IPS DF 6.9 (cell line): ENCODE data around the gene NHEJ1.

ENCODE experiments used
- DNase-seq: peaks from one replicate; pipeline ENCODE4 v3.0.0-alpha.2; 2013; ENCODE audit warnings: low read depth, low spot score
- H3K27ac ChIP-seq: one replicate; pipeline ENCODE4 v1.5.1; 2013; ENCODE audit warnings: low read length, control low read depth
- H3K27me3 ChIP-seq: 2 replicates; pipeline ENCODE4 v1.6.1; 2013; ENCODE audit warnings: mild to moderate bottlenecking, low read length; ENCODE audit not compliant: control insufficient read depth, insufficient read depth
- H3K36me3 ChIP-seq: 2 replicates; pipeline ENCODE4 v1.6.1; 2013; ENCODE audit warnings: low read length; ENCODE audit not compliant: control insufficient read depth, insufficient read depth
- H3K4me1 ChIP-seq: 2 replicates; pipeline ENCODE4 v1.6.1; 2013; ENCODE audit warnings: low read length; ENCODE audit not compliant: control insufficient read depth, insufficient read depth
- H3K4me3 ChIP-seq: 2 replicates; pipeline ENCODE4 v1.5.1; 2013; ENCODE audit warnings: mild to moderate bottlenecking, low read length
- H3K9me3 ChIP-seq: 2 replicates; pipeline ENCODE4 v1.6.1; 2013; ENCODE audit warnings: low read length, inconsistent platforms; ENCODE audit not compliant: control insufficient read depth, insufficient read depth
- WGBS: extraction: QIAGEN DNeasy Blood & Tissue Kit; methylation state at CpG from one replicate; pipeline ENCODE4 v1.1.7; 2013; ENCODE audit warnings: mixed read lengths, missing lambda C conversion rate; ENCODE audit not compliant: insufficient read length, insufficient coverage; 5-methylcytosine and 5-hydroxymethylcytosine counted together

The NHEJ1 gene

DNA sequence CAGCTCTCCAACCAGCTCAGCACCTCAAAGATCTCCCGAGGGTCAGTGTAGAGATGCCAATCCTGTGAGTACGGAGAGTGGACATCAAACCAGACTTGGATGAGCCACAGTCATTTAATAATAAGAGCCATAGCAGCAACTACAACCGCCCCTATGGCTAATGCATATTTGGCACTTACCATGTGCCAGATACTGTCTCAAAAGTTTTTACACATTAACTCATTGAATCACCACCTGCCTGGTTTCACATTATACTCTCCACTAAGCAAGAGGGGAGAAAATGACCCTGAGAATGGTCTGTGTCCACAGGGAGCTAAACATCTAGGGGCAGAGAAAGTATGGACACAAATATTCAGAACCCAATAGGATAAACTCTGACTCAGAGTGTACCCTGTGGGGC is 13.5 kb upstream of the NHEJ1 start:
- no peak overlapping the region for H3K27ac ChIP-seq
- H3K27me3 ChIP-seq = no peaks in the 10 kb centered on the region
- H3K9me3 ChIP-seq = no peaks in the 10 kb centered on the region
- H3K36me3 ChIP-seq = no peaks in the 10 kb centered on the region
- WGBS = no CpG with 5 or more reads among the region's 3 CpGs
- no peak overlapping the region for H3K4me3 ChIP-seq
- no peak for DNase-seq
- peaks cover 2% of the 10 kb centered on the region; the same call in 1 of the 2 replicates for H3K4me1 ChIP-seq

DNA sequence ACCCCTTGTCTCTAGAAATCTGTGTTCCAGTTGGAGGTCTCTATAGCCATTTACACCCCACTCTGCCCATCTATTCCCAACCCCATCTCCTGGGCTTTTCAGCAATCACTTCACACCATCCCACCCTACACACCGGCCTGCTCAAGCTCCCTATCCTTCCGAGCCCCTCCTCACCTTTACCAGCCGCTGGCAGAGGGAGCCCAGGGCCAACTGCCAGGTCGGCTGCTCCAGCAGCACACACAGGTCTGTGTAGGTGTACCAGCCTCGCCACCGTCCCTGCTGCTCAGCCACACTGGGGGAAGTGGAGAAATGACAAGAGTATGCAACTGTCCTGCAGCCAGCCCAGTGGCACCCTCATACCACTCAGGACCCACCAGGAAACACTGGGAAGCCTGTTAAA is 12.6 kb upstream of the NHEJ1 start:
- WGBS = no CpG with 5 or more reads among the region's 6 CpGs
- peaks cover 1% of the 10 kb centered on the region; the same call in 1 of the 2 replicates for H3K4me1 ChIP-seq
- no peaks in the 10 kb centered on the region for H3K9me3 ChIP-seq
- DNase-seq = no peak
- H3K36me3 ChIP-seq = no peaks in the 10 kb centered on the region
- no peaks in the 10 kb centered on the region for H3K27me3 ChIP-seq
- no peak overlapping the region for H3K4me3 ChIP-seq
- no peak overlapping the region for H3K27ac ChIP-seq

DNA sequence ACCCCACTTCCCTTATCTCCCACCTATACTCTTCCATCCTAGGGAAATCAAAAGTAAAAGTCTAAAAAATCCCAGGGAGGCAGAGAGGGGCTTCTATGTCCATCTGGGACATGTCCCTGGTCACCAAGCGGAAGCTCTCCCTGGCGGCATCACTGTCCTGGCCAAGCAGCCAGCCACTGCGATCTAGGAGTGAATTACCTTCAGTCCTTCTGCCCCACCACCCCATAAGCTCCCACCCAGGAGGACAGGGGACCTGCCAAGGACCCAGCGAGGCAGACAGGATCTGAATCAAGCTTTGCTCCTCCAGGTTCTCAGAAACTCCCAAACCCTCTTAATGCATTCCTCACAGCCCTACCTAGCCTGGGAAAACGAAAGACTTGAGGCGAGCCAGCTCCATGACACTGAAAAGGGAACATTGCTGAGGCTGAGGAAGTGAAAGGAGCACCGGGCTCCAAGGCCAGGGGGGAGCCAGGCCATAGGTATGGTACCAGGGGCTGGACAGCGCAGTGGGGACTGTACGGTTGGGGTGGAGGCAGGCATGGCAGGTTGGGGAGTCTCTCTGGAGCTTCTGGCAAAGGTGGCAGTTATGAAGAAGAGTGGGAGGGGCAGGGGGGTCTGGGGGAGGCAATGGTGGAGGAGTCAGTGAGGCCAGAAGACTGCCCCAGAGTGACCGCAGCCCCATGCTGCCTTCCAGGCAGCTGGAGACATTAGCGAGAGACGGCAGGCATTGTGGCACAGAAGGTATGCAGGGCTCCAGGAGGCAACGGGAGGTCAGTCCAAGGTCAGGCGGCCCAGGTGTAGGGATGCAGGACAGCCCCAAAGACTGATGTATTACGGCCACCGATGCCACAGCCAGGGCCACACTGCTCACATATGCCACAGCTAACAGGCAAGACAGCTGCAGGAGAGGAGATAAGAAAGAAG is 11.9 kb upstream of the NHEJ1 start:
- H3K27ac ChIP-seq = no peak overlapping the region
- H3K4me1 ChIP-seq = peaks cover 1% of the 10 kb centered on the region; the same call in 1 of the 2 replicates
- no peaks in the 10 kb centered on the region for H3K36me3 ChIP-seq
- no peak for DNase-seq
- no peaks in the 10 kb centered on the region for H3K27me3 ChIP-seq
- no peak overlapping the region for H3K4me3 ChIP-seq
- no CpG with 5 or more reads among the region's 16 CpGs for WGBS
- H3K9me3 ChIP-seq = no peaks in the 10 kb centered on the region

DNA sequence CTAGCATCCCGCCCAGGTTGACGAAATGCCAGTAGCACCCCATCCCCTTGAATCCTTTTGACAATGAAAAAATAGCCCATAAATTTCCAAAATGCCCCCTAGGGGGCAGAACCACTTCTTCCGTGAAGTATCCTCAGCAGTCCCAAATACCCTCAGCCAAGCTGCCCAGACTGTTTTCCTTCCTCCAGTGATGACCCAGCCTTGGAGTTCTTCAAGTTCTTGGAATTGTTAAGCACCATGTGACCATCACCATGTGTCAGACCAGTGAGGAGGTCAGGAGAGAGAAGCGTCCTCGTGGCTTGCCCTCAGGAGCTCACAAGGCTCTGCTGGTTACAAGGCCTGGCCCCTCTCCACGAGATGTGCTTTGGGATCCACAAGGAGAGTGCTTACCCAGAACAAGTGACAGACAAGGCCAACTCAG is 10.6 kb upstream of the NHEJ1 start:
- Histone ChIP-seq H3K4me3 (no peak overlapping the region), H3K9me3 (no peaks in the 10 kb centered on the region), H3K27me3 (no peaks in the 10 kb centered on the region), H3K36me3 (no peaks in the 10 kb centered on the region), H3K27ac (no peak overlapping the region), H3K4me1 (peaks cover 1% of the 10 kb centered on the region; the same call in 1 of the 2 replicates)
- no peak for DNase-seq
- no CpG with 5 or more reads among the region's 6 CpGs for WGBS

DNA sequence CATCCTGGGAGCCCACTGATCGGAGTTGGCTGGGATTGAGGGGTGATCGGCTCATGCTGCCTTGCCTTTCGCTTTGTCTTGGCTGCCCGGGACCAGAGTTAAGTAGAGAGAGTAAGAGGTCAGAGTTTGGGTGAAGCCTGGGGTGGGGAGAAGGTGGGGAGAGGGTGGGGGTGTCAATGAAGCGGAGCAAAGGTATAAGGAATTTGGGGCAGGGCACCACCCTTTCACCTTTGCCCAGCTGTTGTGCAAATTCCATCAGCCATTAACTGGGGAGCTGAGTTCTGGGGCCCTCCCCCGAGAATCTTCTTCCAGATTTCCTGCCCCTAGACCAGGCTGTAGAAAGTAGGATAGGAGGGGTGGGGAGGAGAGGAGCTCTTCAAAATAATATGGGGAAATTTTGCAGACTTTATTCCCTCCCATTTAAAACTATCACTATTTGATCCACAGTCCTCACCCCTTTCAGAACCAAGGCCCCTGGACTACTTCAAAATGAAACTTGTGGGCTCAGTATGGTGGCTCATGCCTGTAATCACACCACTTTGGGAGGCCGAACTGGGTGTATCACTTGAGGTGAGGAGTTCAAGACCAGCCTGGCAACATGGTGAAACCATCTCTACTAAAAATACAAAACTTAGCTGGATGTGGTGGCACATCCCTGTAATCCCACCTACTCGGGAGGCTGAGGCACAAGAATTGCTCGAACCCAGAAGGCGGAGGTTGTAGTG is 9.5 kb upstream of the NHEJ1 start, which contains the start of gene SLC23A3:
TSS of gene SLC23A3 (minus strand) at position 100 of the 725 bp plus-strand sequence. CDS start at position 55, 45 bp downstream.
- H3K9me3 ChIP-seq = no peaks in the 10 kb centered on the region
- no peaks in the 10 kb centered on the region for H3K27me3 ChIP-seq
- H3K36me3 ChIP-seq = no peaks in the 10 kb centered on the region
- WGBS = no CpG with 5 or more reads among the region's 10 CpGs
- no peak for DNase-seq
- H3K4me3 ChIP-seq = no peak within 1 kb of the TSS
- no peaks in the 10 kb centered on the region for H3K4me1 ChIP-seq
- no peak within 1 kb of the TSS for H3K27ac ChIP-seq

DNA sequence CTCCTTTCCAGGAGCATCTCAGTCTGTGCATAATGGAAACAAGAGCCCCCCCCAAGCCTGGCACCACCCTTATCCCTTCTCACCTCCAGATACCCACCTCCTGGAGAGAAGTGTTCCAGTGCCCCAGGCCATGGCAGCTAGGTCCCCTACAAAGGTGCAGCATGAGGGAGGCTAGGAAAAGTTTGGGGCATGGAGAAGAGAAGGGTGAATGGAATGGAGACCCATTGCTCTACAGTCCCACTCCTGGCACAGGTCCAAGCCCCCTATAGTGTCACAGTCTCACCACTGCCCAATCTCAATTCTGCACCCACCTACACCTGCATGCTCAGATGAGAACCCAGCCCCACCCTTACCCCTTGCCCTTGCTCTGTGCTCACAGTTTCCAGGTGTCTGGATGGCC is 8.3 kb upstream of the NHEJ1 start:
- Histone ChIP-seq H3K36me3 (no peaks in the 10 kb centered on the region), H3K9me3 (no peaks in the 10 kb centered on the region)

DNA sequence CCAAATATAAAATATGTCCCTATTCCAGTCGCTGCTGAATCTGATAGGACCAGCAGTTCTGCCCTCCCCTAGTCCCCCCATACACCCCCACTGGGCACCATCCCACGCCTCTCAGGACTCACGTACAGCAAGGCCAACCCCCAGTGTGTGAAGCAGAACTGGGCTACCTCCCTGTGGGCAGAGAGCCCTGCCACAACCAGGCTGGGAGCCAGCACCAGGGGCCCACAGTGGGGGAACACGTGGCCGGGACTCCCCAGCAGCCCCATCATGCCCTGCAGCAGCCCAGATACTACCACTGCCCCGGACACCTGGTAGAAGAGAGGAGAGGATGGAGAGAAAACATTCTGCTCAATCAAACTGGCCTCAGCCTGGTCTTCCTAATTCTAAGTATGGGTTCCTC is 7.9 kb upstream of the NHEJ1 start:
- DNase-seq = no peak
- Histone ChIP-seq H3K4me1 (no peaks in the 10 kb centered on the region), H3K4me3 (no peak overlapping the region), H3K9me3 (no peaks in the 10 kb centered on the region), H3K27ac (no peak overlapping the region), H3K36me3 (no peaks in the 10 kb centered on the region), H3K27me3 (no peaks in the 10 kb centered on the region)
- WGBS = no CpG with 5 or more reads among the region's 6 CpGs

More for the DNA sequence above, 8.3 kb upstream of the NHEJ1 start:
- Histone ChIP-seq H3K27ac (no peak overlapping the region), H3K4me1 (no peaks in the 10 kb centered on the region), H3K4me3 (no peak overlapping the region), H3K27me3 (no peaks in the 10 kb centered on the region)
- no peak for DNase-seq

DNA sequence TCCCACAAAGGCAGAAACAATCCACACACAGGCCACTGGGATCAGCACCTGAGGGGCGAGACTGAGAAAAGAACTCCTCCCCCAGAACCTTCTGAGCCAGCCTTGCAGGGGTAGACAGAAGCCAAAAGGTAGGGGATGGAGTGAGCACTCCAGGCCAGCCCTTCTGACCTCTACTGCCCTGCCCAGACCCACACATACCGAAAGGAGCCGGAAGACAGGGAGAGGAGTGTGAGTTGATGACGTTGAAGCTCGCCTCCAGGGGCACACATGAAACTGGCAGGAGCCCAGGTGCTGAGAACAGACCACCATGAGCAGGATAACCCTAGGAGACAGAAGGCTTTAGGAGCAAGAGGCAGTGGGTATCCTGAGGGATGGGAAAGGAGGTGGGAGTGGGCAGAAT is 7.4 kb upstream of the NHEJ1 start:
- H3K4me1 ChIP-seq = no peaks in the 10 kb centered on the region
- no peaks in the 10 kb centered on the region for H3K36me3 ChIP-seq
- H3K27me3 ChIP-seq = no peaks in the 10 kb centered on the region
- no peak for DNase-seq
- H3K4me3 ChIP-seq = no peak overlapping the region
- no peak overlapping the region for H3K27ac ChIP-seq
- WGBS = no CpG with 5 or more reads among the region's 5 CpGs
- H3K9me3 ChIP-seq = no peaks in the 10 kb centered on the region

DNA sequence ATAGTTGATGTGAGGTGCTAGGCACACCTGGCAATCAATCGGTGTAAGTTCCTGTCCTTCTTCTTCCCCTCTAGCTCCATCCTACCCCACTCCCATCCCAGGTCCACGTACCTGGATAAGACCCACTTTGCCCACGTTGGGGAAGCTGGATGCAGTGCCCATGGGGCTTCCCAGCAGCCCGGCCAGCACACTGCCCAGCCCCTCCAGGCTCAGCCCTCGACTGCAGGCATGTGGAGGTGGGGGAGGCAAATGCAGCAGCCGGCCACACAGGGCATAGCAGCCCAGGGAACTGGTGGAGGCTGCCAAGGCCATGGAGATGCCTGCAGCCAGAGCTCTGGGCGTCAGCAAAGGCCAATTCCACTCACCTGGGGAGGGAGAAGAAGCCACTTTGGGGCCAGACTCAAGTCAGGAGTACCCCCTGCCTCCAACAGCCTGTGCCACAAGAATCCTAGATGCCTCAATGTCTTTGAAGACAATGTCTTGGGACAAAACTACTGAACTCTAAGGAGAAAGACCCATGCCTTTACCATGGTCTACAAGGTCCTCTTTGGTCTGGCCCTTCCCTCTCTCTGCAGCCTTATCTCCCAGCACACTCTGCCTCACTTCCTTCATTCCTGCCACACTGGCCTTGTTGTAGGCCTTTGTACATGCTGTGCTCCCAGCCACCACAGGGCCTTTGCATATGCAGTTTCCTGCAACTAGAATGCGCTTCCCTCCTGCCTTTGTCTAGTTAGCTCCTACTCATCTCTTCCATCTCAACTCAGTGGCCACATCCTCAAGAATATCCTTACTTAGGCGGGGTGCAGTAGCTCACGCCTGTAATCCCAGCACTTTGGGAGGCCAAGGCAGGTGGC is 4.7 kb upstream of the NHEJ1 start:
- Histone ChIP-seq H3K4me1 (no peaks in the 10 kb centered on the region), H3K4me3 (no peak overlapping the region), H3K9me3 (no peaks in the 10 kb centered on the region), H3K27ac (no peak overlapping the region), H3K27me3 (no peaks in the 10 kb centered on the region), H3K36me3 (no peaks in the 10 kb centered on the region)
- WGBS = no CpG with 5 or more reads among the region's 10 CpGs
- no peak for DNase-seq

DNA sequence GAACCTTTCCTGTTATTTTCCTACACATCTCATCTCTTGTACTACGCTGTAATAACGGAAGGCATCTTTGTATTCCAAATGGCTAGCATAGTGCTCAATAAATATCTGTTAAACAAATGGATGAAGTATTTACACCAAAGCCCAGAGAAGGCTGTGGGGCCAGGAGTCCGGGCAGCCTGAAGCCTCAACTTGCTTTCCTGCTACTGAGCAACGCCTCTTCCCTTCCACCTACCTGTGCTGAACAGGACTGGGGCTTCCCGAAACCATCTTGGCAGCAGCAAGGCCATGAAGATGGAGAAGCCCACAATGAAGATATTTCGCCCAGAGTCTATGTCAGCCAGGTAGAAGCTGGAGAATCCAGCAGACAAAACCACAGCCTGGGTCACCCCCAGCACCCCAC is 2.5 kb upstream of the NHEJ1 start:
- no peak overlapping the region for H3K27ac ChIP-seq
- no CpG with 5 or more reads among the region's 6 CpGs for WGBS
- no peaks in the 10 kb centered on the region for H3K36me3 ChIP-seq
- H3K4me3 ChIP-seq = no peak overlapping the region
- DNase-seq = no peak
- H3K4me1 ChIP-seq = peaks cover 2% of the 10 kb centered on the region; the same call in 1 of the 2 replicates
- no peaks in the 10 kb centered on the region for H3K27me3 ChIP-seq
- no peaks in the 10 kb centered on the region for H3K9me3 ChIP-seq
